Effector CD8-positive, alpha-beta T cell (primary cell): ENCODE measurements around the gene PRSS3.
A peak's percentile ranks its signal among the peaks of the same experiment; 100 is the strongest.
"Not testable (repeated sequence)": the region's sequence is repeated elsewhere in the genome, so short reads cannot be mapped to it uniquely, and the experiment has no call there.

Experiments
- DNase-seq: peaks from one replicate; lab custom pipeline; 2025; lab: John Stamatoyannopoulos, UW

Gene PRSS3

DNA sequence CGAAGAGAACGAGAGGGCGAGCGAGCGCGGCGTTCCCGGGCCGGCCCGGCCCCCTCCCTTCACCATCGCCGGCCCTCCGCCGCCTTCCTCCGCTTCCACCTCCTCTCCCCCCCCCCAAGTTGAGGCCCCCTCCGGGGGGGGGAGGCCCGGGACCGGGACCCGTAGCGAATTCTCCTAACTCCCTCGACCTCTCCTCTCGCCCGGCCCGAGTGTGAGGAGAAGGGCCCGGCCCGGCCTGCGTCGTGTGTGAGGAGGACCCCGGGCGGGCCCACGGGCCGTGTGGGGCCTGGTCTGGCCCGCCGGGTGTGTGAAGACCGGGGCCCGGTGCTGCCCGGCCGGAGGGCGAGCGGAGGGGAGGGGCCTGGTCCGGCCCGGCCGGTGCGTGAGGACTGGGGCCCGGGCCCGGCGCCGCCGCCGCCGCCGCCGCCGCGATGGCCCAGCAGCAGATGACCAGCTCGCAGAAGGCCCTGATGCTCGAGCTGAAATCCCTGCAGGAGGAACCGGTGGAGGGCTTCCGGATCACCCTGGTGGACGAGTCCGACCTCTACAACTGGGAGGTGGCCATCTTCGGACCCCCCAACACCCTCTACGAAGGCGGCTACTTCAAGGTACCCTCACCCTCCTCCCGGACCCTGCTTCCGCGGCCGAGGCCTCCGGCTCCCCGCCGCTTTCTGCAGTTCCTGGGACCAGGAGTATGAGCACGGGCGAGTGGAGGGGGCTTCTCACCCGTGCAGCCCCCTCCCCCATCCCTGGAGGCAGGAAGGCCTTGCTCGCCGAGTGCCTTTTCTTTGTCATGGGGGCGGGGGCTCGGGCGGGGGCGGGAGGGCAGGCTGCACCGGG, 22.2 kb downstream of the PRSS3 start:
- peak; percentile 44 for DNase-seq

DNA sequence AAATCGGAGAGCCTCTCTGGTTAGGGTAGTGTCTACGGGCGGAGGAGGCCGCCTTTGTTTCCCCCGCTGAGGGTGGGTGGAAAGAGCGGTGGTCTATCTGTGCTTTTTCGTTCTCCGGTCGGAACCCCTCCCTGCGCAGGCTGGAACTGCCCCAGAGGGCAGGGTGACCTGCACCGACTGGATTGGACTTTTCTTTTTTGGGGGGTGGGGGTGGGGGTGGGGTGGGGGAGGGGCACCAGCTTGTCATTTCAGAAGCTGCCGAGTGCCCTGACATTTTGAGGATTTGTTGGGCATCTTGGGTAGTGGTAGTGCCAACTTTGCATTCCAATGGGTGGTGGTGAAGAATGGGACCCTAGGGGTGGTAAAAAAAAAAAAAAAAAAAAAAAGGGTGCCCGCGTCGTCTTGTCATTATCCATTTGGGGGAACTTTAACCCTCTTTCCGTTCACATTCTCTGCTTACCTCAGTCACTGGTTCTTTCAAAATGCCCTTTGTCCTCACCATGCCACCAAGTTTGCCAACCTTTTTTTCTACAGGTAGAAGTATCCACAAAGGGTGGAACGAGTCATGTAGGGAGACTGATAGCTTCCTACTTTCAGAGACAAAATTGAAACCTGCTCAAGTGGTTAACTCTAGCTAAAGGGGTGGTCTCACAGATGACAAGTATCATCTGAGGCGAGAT, 22.9 kb downstream of the PRSS3 start:
- DNase-seq: no peak

DNA sequence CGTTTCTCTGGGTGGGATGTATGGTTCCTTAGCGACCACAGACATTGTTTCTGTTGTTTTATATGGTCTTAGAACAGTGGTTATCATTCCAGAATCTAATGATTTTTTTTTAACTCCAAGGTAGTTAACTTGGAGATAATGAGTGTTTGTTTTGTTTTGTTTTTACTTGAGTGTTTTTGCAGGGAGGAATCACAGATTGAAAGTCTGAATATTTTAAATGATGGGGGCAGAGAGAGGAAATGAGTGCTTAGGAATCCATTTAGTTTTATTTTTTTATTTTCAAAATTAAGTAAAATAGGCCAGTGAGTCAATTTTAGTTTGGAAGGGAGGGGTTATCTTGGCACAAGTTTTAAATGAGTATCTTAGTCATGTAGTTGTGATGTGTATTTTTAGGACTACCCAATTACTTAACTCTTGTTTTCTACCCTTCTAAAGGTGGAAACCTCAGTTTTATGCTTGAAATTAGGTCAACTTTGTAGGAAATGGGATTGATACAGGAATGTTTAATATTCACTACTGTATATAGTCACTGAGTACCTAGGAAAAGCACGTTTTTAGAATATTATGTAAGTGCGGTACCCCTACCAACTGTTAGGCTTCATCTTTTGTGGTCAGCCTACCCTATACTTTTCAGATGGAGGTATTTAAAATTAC, 23.6 kb downstream of the PRSS3 start:
- DNase-seq: no peak

DNA sequence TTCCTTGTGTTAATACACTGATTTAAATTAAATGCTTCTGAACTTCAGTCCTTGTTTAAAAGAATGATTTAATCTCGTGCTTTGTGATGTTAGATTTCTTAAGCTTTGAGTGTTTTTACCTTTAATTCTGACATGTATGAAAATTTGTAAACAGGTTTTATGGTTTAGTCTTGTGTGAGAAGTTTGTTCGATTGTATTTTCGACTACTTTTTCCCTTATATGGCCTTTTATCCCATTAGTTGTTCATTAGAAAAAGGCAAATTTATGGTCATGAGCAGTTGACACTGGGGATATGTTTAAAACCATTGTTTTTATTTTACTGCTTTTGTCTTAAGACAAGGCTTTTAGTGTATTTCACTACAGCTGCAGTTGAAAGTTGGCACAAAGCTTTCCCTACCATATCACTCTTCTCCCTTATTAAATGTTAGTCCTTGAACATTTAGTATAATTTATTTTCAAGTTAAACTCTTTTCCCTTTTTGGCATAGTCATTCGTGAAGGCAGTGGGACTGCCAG, 24.9 kb downstream of the PRSS3 start:
- DNase-seq: no peak

DNA sequence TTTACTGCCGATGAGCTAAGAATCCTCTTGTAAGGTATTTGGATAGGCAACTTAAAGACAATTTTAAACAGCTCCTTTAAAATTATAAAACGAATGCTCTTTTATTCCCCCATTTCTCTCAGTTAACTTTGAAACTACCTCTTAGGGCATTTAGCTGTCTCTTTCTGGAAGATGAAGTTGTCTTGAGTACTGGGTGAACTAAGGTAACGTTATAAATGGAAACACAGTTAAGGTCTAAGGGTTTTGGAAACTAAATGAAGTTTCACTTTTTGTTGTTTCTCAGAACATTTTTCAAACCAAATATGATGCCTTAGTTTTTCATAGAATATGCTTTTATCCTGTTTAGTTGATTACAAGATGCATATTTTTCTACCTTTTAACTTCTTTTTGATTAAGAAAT, 28.4 kb downstream of the PRSS3 start:
- DNase-seq: no peak

DNA sequence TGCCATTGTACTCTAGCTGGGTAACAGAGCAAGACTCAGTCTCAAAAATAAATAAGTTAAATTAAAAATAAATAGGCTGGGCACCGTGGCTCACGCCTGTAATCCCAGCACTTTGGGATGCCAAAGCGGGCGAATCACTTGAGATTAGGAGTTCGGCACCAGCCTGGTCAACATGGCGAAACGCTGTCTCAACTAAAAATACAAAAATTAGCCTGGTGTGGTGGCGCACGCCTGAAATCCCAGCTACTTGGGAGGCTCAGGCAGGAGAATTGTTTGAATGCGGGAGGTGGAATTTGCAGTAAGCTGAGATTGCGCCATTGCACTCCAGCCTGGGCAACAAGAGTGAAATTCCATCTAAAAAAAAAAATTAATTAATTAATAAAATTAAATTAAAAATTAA, 31.9 kb downstream of the PRSS3 start:
- not testable (repeated sequence) for DNase-seq

DNA sequence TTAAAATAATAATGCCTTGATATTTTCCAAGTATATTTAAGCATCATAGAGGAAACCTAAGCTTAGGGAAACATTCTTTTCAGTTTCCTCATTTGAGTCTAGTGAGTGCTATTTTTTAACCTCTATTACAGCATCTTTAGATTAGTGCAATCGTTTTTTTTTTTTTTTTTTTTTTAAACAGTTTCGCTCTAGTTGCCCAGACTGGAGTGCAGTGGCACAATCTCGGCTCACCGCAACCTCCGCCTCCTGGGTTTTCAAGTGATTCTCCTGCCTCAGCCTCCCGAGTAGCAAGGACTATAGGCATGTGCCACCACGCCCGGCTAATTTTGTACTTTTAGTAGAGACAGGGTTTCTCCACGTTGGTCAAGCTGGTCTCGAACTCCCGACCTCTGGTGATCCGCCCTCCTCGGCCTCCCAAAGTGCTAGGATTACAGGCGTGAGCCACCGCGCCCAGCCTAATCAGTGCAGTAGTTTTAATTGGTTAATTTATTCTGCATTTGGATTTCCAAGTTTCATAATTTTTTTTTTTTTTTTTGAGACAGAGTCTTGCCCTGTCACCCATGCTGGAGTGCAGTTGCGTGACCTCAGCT, 34.4 kb downstream of the PRSS3 start:
- DNase-seq: not testable (repeated sequence)

DNA sequence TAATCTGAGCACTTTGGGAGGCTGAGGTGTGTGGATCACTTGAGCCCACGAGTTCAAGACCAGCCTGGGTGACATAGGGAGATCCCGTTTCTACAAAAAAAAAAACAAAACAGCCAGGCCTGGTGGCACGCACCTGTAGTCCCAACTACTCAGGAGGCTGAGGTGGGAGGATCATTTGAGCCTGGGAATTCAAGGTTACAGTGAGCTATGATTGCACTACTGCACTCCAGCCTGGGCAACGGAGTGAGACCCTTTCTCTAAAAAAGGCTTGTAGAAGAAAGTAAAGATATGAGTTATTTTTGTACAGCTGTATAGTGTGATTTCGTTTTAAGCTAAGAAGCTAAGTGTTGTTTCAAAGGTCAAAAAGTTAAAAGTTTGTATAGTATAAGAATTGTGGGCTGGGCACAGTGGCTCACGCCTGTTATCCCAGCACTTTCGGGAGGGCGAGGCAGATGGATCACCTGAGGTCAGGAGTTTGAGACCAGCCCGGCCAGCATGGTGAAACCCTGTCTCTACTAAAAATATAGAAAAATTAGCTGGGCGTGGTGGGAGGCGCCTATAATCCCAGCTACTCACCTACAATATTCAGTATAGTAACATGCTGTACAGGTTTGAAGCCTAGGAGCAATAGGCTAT, 40.4 kb downstream of the PRSS3 start:
- no peak for DNase-seq

DNA sequence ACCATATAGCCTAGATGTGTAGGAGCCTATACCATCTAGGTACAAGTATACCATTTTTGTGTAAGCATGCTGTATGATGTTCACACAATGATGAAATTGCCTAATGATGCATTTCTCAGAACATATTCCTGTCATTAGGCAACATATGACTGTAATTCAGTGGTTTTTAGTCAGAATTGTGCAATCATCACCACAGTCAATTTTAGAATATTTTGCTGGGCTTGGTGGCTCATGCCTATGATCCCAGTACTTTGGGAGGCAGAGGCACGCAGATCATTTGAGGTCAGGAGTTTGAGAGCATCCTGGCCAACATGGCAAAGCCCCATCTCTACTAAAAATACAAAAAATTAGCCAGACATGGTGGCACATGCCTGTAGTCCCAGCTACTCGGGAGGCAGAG, 40.9 kb downstream of the PRSS3 start:
- DNase-seq: not testable (repeated sequence)

DNA sequence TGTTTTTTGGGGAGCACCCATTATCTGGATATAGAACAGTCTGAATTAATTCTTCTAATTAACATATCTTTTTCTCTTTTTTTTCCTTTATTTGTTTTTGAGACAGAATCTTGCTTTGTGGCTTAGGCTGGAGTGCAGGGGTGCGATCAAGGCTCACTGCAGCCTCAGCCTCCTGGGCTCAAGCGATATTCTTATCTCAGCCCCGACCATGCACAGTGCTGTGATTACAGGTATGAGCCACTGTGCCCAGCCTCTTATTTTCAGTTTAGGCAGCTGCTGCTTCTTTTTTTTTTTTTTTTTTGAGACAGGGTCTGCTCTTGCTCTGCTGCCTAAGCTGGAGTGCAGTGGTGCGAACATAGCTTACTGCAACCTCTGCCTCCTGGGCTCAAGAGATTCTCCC, 41.8 kb downstream of the PRSS3 start:
- no peak for DNase-seq

DNA sequence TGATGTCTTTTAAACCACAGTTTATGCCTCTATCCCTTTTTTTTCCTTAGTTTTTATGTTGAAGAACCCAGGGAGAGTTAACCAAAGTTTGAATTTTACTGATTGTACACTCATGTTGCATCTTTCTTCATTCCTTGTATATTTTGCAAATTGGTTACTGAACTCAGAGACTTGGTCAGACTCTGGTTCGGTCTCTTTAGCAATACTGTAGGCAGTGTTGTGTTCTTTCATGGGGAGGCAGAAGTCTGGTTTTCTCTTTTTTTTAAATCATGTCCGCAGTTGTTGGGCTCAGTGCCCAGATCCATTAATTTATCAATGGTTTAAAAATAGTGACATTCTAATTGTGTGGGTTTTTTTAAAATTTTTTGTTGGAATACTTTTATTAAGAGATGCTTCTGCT, 45.0 kb downstream of the PRSS3 start:
- DNase-seq: no peak

DNA sequence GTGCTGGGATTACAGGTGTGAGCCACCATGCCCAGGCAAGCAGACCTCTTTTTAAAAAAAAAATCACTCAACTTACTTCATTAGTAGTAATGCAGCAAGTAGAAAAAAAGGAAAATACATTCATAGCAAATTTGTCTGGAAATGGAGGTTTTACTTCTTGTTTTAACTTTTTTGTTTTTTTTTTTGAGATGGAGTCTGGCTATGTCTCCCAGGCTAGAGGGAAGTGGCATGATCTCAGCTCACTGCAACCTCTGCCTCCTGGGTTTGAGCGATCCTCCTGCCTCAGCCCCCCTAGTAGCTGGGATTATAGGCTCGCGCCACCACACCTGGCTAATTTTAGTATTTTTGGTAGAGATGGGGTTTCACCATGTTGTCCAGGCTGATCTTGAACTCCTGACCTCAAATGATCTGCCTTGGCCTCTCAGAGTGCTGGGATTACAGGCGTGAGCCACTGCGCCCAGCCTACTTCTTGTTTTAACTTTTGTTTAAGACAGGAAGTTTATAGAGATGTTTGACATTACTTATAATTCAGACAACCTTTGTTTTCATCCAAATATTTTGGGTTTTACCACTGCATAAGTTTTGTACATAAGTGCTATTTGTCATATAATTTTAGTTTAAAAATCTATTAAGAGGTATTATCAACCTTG, 48.1 kb downstream of the PRSS3 start:
- DNase-seq: no peak

DNA sequence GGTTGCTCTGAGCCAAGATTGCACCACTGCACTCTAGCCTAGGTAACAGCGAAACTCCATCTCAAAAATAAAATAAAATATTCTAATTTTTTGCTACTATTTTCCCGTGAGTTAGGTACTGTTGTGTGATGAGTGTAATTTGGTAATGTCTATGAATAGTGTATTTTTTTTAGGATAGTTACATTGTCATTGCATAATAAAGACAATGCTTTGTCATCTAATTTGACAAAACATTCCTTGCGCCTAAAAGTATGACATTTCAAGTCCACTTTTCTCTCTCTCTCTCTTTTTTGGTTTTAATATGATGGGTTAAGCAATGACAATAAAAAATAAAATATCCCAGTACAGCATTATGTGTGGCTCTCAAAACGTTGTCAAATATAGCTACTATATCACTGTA, 50.9 kb downstream of the PRSS3 start:
- no peak for DNase-seq

DNA sequence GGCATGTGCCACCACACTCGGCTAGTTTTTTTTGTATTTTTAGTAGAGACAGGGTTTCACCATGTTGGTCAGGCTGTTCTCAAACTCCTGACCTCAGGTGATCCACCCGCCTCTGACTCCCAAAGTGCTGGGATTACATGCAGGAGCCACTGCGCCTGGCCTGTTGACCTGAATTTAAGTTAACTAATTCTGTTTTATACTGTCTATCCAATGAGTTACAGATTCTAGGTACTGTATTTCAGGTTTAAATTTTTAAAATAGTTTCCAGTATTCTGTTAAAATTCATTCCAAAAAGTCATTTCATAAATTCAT, 52.5 kb downstream of the PRSS3 start:
- not testable (repeated sequence) for DNase-seq
